Fibroblast of lung (primary cell): ENCODE data around the gene POFUT1.

Source experiments
- EZH2 ChIP-seq: IDR thresholded peaks from 2 replicates; pipeline ENCODE4 v1.5.1; 2012; ENCODE audit warnings: low read length, control low read depth, mild to moderate bottlenecking; ENCODE audit errors: missing control alignments
- TF ChIP-seq, protein P1 (sequence below), 2 donors: IDR thresholded peaks in 1 of 2; conservative IDR thresholded peaks in 1 of 2; 1 replicate in 1 of 2; 2 replicates in 1 of 2; pipeline ENCODE4 v1.5.1; 2011 to 2012; ENCODE audit warnings: low read length in 2 of 2, control low read depth in 1 of 2, inconsistent platforms in 1 of 2, low read depth in 1 of 2, mild to moderate bottlenecking in 1 of 2

DNA sequence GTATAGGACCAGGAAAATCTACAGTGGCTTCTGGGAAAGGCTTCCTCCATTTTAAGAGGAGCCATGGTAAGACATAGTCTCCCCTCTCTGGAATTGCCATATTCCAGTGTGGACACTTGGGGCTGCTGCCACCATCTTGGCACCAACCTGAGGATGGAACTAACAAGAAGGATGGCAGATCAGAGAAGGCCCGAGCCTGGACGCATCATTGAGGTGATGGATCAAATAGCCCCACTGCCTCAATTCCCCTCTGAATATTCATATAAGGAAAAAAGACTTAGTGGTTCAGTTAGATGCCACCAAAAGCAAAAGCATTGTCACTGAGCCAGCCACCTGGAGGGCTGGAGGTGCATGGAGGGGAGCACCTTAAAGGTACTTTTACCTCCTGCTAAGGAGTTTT lies 26.1 kb upstream of the POFUT1 start:
- TF ChIP-seq, protein P1, sequence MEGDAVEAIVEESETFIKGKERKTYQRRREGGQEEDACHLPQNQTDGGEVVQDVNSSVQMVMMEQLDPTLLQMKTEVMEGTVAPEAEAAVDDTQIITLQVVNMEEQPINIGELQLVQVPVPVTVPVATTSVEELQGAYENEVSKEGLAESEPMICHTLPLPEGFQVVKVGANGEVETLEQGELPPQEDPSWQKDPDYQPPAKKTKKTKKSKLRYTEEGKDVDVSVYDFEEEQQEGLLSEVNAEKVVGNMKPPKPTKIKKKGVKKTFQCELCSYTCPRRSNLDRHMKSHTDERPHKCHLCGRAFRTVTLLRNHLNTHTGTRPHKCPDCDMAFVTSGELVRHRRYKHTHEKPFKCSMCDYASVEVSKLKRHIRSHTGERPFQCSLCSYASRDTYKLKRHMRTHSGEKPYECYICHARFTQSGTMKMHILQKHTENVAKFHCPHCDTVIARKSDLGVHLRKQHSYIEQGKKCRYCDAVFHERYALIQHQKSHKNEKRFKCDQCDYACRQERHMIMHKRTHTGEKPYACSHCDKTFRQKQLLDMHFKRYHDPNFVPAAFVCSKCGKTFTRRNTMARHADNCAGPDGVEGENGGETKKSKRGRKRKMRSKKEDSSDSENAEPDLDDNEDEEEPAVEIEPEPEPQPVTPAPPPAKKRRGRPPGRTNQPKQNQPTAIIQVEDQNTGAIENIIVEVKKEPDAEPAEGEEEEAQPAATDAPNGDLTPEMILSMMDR (conservative IDR thresholded peaks at IDR 0.05 in 1 of 2, IDR thresholded peaks at IDR 0.05 in 1 of 2; ENCODE audit: low read depth in 1 of 2, low read length in 2 of 2), result no peak
- no peak for TF ChIP-seq EZH2
